ENCODE measurements around the gene GPA33.

DNA sequence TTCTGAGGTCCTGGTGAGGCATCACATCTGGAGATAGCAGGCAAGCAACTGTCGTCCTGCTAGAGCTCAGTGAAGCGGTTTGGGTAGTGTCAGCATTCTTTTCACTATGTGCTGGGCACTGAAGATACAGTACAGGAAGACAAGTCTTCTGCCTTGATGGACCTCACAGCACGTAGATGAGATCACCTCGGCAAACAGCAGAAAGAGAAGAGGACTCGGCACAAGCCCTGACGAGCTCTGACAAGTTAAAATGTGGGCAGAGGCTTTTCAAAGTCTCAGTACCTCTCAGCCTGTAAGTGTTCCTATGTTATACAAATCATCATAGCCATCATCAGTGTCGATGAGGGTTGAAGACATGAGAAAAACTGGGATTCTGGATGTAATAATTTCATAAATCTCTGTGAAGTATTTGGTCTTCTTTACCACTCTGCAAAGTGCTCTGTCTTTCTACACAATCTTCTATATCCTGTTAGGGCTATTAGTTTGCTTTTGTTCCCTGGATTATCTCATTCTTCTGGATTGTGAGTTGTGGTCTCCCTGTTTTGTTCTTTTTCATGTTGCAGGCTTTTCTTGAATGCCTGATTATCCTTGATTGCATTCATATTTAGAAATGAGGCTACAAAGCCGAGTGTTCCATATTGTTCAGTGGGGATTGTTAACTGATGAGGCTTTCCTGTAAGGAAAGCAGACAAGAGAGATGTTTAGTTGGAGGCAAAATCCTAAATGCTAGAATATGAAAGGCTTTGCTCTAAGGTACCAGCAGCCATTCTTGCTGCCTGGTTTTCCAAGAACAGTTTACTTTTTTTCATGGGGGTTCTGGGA lies 76.9 kb downstream of the GPA33 start:
- TF ChIP-seq ZFP3 (CRISPR knock-in tag; IDR thresholded peaks at IDR 0.05): no peak
- TF ChIP-seq, protein P1, sequence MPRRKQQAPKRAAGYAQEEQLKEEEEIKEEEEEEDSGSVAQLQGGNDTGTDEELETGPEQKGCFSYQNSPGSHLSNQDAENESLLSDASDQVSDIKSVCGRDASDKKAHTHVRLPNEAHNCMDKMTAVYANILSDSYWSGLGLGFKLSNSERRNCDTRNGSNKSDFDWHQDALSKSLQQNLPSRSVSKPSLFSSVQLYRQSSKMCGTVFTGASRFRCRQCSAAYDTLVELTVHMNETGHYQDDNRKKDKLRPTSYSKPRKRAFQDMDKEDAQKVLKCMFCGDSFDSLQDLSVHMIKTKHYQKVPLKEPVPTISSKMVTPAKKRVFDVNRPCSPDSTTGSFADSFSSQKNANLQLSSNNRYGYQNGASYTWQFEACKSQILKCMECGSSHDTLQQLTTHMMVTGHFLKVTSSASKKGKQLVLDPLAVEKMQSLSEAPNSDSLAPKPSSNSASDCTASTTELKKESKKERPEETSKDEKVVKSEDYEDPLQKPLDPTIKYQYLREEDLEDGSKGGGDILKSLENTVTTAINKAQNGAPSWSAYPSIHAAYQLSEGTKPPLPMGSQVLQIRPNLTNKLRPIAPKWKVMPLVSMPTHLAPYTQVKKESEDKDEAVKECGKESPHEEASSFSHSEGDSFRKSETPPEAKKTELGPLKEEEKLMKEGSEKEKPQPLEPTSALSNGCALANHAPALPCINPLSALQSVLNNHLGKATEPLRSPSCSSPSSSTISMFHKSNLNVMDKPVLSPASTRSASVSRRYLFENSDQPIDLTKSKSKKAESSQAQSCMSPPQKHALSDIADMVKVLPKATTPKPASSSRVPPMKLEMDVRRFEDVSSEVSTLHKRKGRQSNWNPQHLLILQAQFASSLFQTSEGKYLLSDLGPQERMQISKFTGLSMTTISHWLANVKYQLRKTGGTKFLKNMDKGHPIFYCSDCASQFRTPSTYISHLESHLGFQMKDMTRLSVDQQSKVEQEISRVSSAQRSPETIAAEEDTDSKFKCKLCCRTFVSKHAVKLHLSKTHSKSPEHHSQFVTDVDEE (CRISPR knock-in tag; IDR thresholded peaks at IDR 0.05): no peak
- TF ChIP-seq OSR1 (CRISPR knock-in tag; IDR thresholded peaks at IDR 0.05): no peak
- no peak for TF ChIP-seq ZNF8 (CRISPR knock-in tag; IDR thresholded peaks at IDR 0.05)
- TF ChIP-seq, protein P2, sequence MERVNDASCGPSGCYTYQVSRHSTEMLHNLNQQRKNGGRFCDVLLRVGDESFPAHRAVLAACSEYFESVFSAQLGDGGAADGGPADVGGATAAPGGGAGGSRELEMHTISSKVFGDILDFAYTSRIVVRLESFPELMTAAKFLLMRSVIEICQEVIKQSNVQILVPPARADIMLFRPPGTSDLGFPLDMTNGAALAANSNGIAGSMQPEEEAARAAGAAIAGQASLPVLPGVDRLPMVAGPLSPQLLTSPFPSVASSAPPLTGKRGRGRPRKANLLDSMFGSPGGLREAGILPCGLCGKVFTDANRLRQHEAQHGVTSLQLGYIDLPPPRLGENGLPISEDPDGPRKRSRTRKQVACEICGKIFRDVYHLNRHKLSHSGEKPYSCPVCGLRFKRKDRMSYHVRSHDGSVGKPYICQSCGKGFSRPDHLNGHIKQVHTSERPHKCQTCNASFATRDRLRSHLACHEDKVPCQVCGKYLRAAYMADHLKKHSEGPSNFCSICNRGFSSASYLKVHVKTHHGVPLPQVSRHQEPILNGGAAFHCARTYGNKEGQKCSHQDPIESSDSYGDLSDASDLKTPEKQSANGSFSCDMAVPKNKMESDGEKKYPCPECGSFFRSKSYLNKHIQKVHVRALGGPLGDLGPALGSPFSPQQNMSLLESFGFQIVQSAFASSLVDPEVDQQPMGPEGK (CRISPR knock-in tag; IDR thresholded peaks at IDR 0.05; ENCODE audit: borderline replicate concordance): no peak
- TF ChIP-seq, protein P3, sequence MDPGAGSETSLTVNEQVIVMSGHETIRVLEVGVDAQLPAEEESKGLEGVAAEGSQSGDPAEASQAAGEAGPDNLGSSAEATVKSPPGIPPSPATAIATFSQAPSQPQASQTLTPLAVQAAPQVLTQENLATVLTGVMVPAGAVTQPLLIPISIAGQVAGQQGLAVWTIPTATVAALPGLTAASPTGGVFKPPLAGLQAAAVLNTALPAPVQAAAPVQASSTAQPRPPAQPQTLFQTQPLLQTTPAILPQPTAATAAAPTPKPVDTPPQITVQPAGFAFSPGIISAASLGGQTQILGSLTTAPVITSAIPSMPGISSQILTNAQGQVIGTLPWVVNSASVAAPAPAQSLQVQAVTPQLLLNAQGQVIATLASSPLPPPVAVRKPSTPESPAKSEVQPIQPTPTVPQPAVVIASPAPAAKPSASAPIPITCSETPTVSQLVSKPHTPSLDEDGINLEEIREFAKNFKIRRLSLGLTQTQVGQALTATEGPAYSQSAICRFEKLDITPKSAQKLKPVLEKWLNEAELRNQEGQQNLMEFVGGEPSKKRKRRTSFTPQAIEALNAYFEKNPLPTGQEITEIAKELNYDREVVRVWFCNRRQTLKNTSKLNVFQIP (CRISPR knock-in tag; IDR thresholded peaks at IDR 0.05; ENCODE audit: borderline replicate concordance, low read depth): no peak
- TF ChIP-seq RARB (CRISPR knock-in tag; IDR thresholded peaks at IDR 0.05): no peak
- no peak for TF ChIP-seq TCF4 (CRISPR knock-in tag; IDR thresholded peaks at IDR 0.05; ENCODE audit: borderline replicate concordance)
- no peak for TF ChIP-seq GLIS3 (CRISPR knock-in tag; IDR thresholded peaks at IDR 0.05)
- TF ChIP-seq CSDC2 (CRISPR knock-in tag; IDR thresholded peaks at IDR 0.05): no peak
- TF ChIP-seq ZC3H10 (CRISPR knock-in tag; IDR thresholded peaks at IDR 0.05): no peak
- TF ChIP-seq TOX (CRISPR knock-in tag; IDR thresholded peaks at IDR 0.05; ENCODE audit: borderline replicate concordance): no peak
- TF ChIP-seq, protein P4, sequence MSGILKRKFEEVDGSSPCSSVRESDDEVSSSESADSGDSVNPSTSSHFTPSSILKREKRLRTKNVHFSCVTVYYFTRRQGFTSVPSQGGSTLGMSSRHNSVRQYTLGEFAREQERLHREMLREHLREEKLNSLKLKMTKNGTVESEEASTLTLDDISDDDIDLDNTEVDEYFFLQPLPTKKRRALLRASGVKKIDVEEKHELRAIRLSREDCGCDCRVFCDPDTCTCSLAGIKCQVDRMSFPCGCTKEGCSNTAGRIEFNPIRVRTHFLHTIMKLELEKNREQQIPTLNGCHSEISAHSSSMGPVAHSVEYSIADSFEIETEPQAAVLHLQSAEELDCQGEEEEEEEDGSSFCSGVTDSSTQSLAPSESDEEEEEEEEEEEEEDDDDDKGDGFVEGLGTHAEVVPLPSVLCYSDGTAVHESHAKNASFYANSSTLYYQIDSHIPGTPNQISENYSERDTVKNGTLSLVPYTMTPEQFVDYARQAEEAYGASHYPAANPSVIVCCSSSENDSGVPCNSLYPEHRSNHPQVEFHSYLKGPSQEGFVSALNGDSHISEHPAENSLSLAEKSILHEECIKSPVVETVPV (CRISPR knock-in tag; IDR thresholded peaks at IDR 0.05): no peak
